GM18498 (cell line): Measurements from ENCODE around the gene KLHDC4.
"Not testable (repeated sequence)": the region's sequence is repeated elsewhere in the genome, so short reads cannot be mapped to it uniquely, and the experiment has no call there.

Experiments
- ATAC-seq: cut with Tn5 transposase; IDR thresholded peaks from one replicate; pipeline ENCODE4 v1.9.1; 2021; ENCODE audit warnings: mild to moderate bottlenecking, moderate library complexity; ENCODE audit not compliant: unreplicated experiment

The KLHDC4 gene

GRCh38 chr16:87721622-87722585 is 43.9 kb downstream of the KLHDC4 start:
- no peak for ATAC-seq

- no peak for ATAC-seq
Observed at GRCh38 chr16:87720446-87720845, 45.3 kb downstream of the KLHDC4 start.

- not testable (repeated sequence) for ATAC-seq
Observed at GRCh38 chr16:87718831-87719230, 47.0 kb downstream of the KLHDC4 start.

- no peak for ATAC-seq
Observed at GRCh38 chr16:87715658-87716057, 50.1 kb downstream of the KLHDC4 start.

GRCh38 chr16:87715231-87715630 is 50.6 kb downstream of the KLHDC4 start:
- no peak for ATAC-seq

- no peak for ATAC-seq
Observed at GRCh38 chr16:87713451-87714229, 52.1 kb downstream of the KLHDC4 start.

GRCh38 chr16:87712184-87712762 is 53.5 kb downstream of the KLHDC4 start:
- no peak for ATAC-seq

- no peak for ATAC-seq
Observed at GRCh38 chr16:87710887-87711286, 54.9 kb downstream of the KLHDC4 start.

- no peak for ATAC-seq
Observed at GRCh38 chr16:87709677-87710076, 56.1 kb downstream of the KLHDC4 start.

GRCh38 chr16:87708881-87709638 is 56.7 kb downstream of the KLHDC4 start:
- no peak for ATAC-seq

- ATAC-seq = no peak
Observed at GRCh38 chr16:87707714-87708580, 57.8 kb downstream of the KLHDC4 start.

- ATAC-seq = no peak
Observed at GRCh38 chr16:87707097-87707496, 58.7 kb downstream of the KLHDC4 start.

GRCh38 chr16:87706278-87707000 is 59.3 kb downstream of the KLHDC4 start:
- ATAC-seq = no peak

- no peak for ATAC-seq
Observed at GRCh38 chr16:87705771-87706277, 60.0 kb downstream of the KLHDC4 start.

GRCh38 chr16:87704754-87705353 is 60.9 kb downstream of the KLHDC4 start:
- no peak for ATAC-seq

- ATAC-seq = no peak
Observed at GRCh38 chr16:87703835-87704375, 61.9 kb downstream of the KLHDC4 start.

GRCh38 chr16:87703071-87703470 is 62.7 kb downstream of the KLHDC4 start:
- ATAC-seq = no peak

GRCh38 chr16:87702325-87702811 is 63.4 kb downstream of the KLHDC4 start:
- no peak for ATAC-seq
